ENCODE measurements around the gene TTLL8.

DNA sequence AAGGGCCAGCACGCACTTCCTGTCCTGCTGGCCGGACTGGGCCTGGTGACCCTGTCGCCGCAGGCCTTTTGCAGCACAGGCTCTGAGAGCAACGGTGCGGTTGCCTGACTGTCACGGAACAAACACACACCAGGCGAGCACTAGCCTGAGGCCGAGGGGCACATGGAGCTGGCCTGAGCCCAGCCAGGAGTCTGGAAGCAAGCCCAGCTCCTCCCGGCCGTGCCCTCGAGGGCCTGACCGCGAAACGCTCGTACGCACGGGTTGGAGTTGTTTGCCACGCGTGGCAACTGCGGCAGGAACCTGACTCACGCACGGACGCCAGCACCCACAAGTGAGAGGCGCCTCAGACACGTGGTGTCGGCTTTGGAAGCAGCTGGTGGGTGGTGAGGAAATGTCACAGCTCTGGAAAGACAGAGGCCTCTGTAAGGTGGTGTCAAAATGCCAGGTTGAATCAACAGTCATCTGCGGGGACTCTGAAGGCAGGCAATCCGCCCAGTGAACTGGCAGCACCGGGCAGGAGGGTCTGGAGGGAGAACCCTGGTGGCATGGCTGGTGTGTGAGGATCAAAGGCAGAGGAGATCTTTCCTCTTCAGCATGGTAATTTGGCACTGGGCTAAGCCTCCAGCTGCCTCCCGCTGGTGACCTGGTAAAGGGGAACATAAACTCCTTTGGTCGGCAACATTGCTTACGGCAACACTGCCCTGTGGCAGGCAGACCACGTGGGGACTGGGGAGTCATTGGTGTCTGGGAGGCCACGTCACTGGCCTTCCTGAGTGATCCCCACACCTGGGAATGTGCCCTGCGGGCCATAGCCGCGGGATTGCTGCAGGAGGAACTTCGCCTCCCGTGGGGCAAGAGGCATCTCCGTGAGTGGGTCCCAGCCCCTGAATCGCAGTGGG is 30.2 kb downstream of the TTLL8 start:
- TF ChIP-seq TAF1 (IDR thresholded peaks at IDR 0.05; ENCODE audit: borderline replicate concordance, insufficient read depth, low read length) (no peak), REST (IDR thresholded peaks at IDR 0.05; ENCODE audit: insufficient read depth in 1 of 2, low read depth in 2 of 2, low read length in 2 of 2) (no peak), POLR2AphosphoS5 (IDR thresholded peaks at IDR 0.05; ENCODE audit: low read depth, low read length) (no peak), SIN3A (IDR thresholded peaks at IDR 0.05; ENCODE audit: borderline replicate concordance, insufficient read depth, low read length) (no peak)

Data from PFSK-1 (cell line).